Measurements from ENCODE around the gene CUEDC2.
A peak's percentile ranks its signal among the peaks of the same experiment; 100 is the strongest.

The CUEDC2 gene

GRCh38 chr10:102400598-102401341, 31.6 kb downstream of the CUEDC2 start:
- H3K4me3 ChIP-seq (ENCODE audit: low read depth, low read length): no peak overlapping the region
- DNase-seq (ENCODE audit: low read depth): no peak
- in situ Hi-C loops (cut with HindIII; ENCODE audit: low sequenced_read_pairs): no loop called here
- TF ChIP-seq CTCF (IDR thresholded peaks at IDR 0.05; ENCODE audit: low read depth, low read length, missing control alignments): no peak

GRCh38 chr10:102400076-102400475, 32.3 kb downstream of the CUEDC2 start:
- no peak for TF ChIP-seq CTCF (IDR thresholded peaks at IDR 0.05; ENCODE audit: low read depth, low read length, missing control alignments)
- no peak for DNase-seq (ENCODE audit: low read depth)
- no peak overlapping the region for H3K4me3 ChIP-seq (ENCODE audit: low read depth, low read length)
- in situ Hi-C loops (cut with HindIII; ENCODE audit: low sequenced_read_pairs): no loop called here

- TF ChIP-seq CTCF (IDR thresholded peaks at IDR 0.05; ENCODE audit: low read depth, low read length, missing control alignments): peak; percentile 88
- in situ Hi-C loops (cut with HindIII; ENCODE audit: low sequenced_read_pairs): no loop called here
- no peak for DNase-seq (ENCODE audit: low read depth)
- H3K4me3 ChIP-seq (ENCODE audit: low read depth, low read length): peak overlapping the region; percentile 51
Measured at GRCh38 chr10:102399217-102400021, 33.0 kb downstream of the CUEDC2 start.

GRCh38 chr10:102398172-102399020, 34.0 kb downstream of the CUEDC2 start:
- H3K4me3 ChIP-seq (ENCODE audit: low read depth, low read length): no peak overlapping the region
- TF ChIP-seq CTCF (IDR thresholded peaks at IDR 0.05; ENCODE audit: low read depth, low read length, missing control alignments): no peak
- in situ Hi-C loops (cut with HindIII; ENCODE audit: low sequenced_read_pairs): no loop called here
- no peak for DNase-seq (ENCODE audit: low read depth)

GRCh38 chr10:102397222-102398171, 34.9 kb downstream of the CUEDC2 start:
- in situ Hi-C loops (cut with HindIII; ENCODE audit: low sequenced_read_pairs): no loop called here
- TF ChIP-seq CTCF (IDR thresholded peaks at IDR 0.05; ENCODE audit: low read depth, low read length, missing control alignments): no peak
- no peak for DNase-seq (ENCODE audit: low read depth)
- no peak overlapping the region for H3K4me3 ChIP-seq (ENCODE audit: low read depth, low read length)

Measured in astrocyte of the cerebellum (primary cell).